ENCODE data around the gene FN3KRP. TPM values are rescaled to one million over a fixed set of nuclear protein-coding genes. Genes with fewer than 3 reads are reported as not detected.

FN3KRP gene
- total RNA-seq, 1 donor from 2014 or later = 10.6 TPM

GRCh38 chr17:82750241-82750908, 33.9 kb downstream of the FN3KRP start:
- TF ChIP-seq CTCF (IDR thresholded peaks at IDR 0.05) (no peak), POLR2AphosphoS5 (IDR thresholded peaks at IDR 0.05; ENCODE audit: insufficient read depth in 1 of 2, low read depth in 1 of 2) (no peak), POLR2A (IDR thresholded peaks at IDR 0.05) (no peak)
- H3K27me3 ChIP-seq = no peaks in the 10 kb centered on the region
- no peak for DNase-seq (ENCODE audit: extremely low spot score in 2 of 2)
- no peaks in the 10 kb centered on the region for H3K36me3 ChIP-seq
- intact Hi-C loops (cut with DNase I) = no loop called here
- peaks cover 22% of the 10 kb centered on the region for H3K4me1 ChIP-seq
- H3K9me3 ChIP-seq = no peaks in the 10 kb centered on the region
- H3K27ac ChIP-seq = peak overlapping the region; percentile 13
- no peak overlapping the region for H3K4me3 ChIP-seq

- Histone ChIP-seq H3K27ac (peak overlapping the region; percentile 76), H3K9me3 (no peaks in the 10 kb centered on the region), H3K36me3 (no peaks in the 10 kb centered on the region), H3K27me3 (no peaks in the 10 kb centered on the region), H3K4me3 (peak overlapping the region; percentile 76 to 82), H3K4me1 (peaks cover 22% of the 10 kb centered on the region)
- TF ChIP-seq POLR2AphosphoS5 (IDR thresholded peaks at IDR 0.05; ENCODE audit: insufficient read depth in 1 of 2, low read depth in 1 of 2) (no peak), CTCF (IDR thresholded peaks at IDR 0.05) (no peak), POLR2A (IDR thresholded peaks at IDR 0.05) (no peak)
- no peak for DNase-seq (ENCODE audit: extremely low spot score in 2 of 2)
- intact Hi-C loops (cut with DNase I) = no loop called here
These were observed 34.7 kb downstream of the FN3KRP start for GRCh38 chr17:82751171-82751570.

DNA sequence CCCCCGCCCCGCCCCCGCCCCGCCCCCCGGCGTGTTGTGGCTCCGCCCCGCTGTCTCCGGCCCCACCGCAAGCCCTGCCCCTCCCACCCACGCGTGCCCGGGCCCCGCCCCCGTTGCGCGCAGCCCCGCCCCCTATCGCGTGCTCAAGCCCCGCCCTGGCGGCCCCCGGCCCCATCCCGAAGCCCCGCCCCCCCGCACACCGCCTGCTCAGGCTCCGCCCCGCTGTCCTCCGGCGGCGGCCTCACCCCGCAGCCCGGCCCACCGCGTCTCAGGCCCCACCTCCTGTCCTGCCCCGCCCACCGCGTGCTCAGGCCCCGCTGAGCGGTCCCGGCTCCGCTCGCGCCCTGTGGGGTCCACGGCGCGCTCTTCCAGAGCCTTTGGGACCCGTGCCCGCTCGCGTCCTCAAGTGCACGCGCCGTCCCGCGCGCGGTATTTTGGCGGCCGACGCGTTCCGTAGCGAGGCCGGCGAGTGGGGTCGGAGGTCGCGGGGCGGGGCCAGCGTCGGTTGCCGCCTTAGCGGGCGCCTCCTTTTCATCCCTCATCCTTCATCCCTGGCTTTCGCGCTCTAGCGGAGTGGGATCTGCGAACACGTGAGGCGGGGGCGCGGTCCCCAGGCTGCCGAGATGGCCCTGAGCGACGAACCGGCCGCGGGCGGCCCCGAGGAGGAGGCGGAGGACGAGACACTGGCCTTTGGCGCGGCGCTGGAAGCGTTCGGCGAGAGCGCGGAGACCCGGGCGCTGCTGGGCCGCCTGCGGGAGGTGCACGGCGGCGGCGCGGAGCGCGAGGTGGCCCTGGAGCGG, 35.3 kb downstream of the FN3KRP start, which contains the start of gene TBCD:
Gene TBCD (plus strand): TSS at position 495 of the 800 bp plus-strand sequence. CDS start 129 bp downstream, at position 624.
- Histone ChIP-seq H3K4me1 (peaks cover 22% of the 10 kb centered on the region), H3K36me3 (no peaks in the 10 kb centered on the region), H3K4me3 (peak within 1 kb of the TSS; percentile 76 to 82), H3K27ac (peak within 1 kb of the TSS; percentile 79), H3K27me3 (no peaks in the 10 kb centered on the region), H3K9me3 (no peaks in the 10 kb centered on the region)
- peak; percentile 47 to 80 for TF ChIP-seq POLR2AphosphoS5 (IDR thresholded peaks at IDR 0.05; ENCODE audit: insufficient read depth in 1 of 2, low read depth in 1 of 2)
- TF ChIP-seq CTCF (IDR thresholded peaks at IDR 0.05) = no peak
- TF ChIP-seq POLR2A (IDR thresholded peaks at IDR 0.05) = peak in 1 of 2 donors; percentile 25
- DNase-seq (ENCODE audit: extremely low spot score in 2 of 2) = peak in 1 of 2 donors; percentile 96
- intact Hi-C loops (cut with DNase I) = no loop called here

DNA sequence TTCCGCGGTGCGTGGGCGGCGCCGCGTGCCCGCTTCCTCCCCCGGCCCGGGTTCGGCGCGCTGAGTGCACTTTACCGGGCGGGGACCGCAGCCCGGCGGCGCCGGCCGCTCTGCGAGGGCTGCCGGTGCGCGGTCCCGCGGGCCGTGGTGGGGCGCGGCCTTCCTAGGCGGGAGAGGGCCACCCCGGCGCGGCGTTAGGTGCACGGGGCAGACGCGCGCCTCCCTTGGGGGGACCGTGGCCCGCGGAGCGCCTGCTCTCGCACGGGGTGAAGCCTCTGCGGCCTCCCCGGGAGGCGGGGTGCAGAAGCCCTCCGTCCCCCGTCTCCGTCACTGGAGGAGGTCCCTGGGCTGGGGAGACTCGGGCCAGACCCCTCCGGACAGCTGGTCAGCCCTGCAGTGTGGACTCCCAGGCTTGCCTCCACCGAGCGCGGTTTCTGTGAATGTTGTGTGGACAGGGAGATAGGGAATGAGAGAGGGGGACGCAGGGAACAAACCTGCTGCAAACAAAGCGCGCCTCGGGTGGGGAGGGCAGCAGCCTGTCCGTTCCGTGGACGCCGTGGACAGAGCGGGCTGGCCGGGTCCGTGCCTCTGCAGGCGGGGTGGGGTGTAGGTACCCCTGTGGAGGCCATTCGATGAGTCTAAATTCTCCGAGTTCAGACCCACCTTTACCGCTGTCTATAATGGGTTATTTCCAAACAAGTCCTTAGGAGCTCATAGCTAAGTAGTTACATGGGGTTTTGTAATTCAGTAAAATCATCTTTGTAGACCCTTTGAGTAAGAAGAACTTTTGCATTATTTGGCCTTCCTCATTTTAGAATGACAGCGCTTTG, 36.1 kb downstream of the FN3KRP start:
- Histone ChIP-seq H3K4me1 (peaks cover 22% of the 10 kb centered on the region), H3K27ac (peak overlapping the region; percentile 79), H3K9me3 (no peaks in the 10 kb centered on the region), H3K36me3 (no peaks in the 10 kb centered on the region), H3K27me3 (no peaks in the 10 kb centered on the region), H3K4me3 (peak overlapping the region; percentile 76 to 82)
- intact Hi-C loops (cut with DNase I) = no loop called here
- no peak for DNase-seq (ENCODE audit: extremely low spot score in 2 of 2)
- no peak for TF ChIP-seq POLR2A (IDR thresholded peaks at IDR 0.05)

DNA sequence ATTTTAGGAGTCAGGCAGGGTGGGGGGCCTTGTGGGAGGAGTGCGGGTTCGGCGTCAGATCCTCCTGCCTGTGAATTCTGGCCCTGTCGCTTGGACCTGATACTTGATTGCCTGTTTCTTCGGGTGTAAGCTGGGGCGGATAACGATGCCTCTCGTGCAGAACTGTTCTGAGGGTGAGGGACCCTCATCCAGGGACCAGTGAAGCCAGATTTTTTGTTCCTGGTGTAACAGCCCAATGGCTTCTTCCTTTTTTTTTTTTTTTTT, 36.6 kb downstream of the FN3KRP start:
- H3K36me3 ChIP-seq = no peaks in the 10 kb centered on the region
- H3K27me3 ChIP-seq = no peaks in the 10 kb centered on the region
- DNase-seq (ENCODE audit: extremely low spot score in 2 of 2) = no peak
- peak overlapping the region; percentile 76 to 82 for H3K4me3 ChIP-seq
- no peaks in the 10 kb centered on the region for H3K9me3 ChIP-seq
- H3K4me1 ChIP-seq = peaks cover 22% of the 10 kb centered on the region
- TF ChIP-seq CTCF (IDR thresholded peaks at IDR 0.05) (no peak), POLR2AphosphoS5 (IDR thresholded peaks at IDR 0.05; ENCODE audit: insufficient read depth in 1 of 2, low read depth in 1 of 2) (no peak), POLR2A (IDR thresholded peaks at IDR 0.05) (no peak)
- intact Hi-C loops (cut with DNase I) = no loop called here
- peak overlapping the region; percentile 79 for H3K27ac ChIP-seq
